ENCODE data around the gene PROP1.
"Not testable (repeated sequence)": the region's sequence is repeated elsewhere in the genome, so short reads cannot be mapped to it uniquely, and the experiment has no call there.

Gene PROP1

GRCh38 chr5:177995691-177996595, at the start of gene PROP1:
PROP1 (minus strand) TSS chr5:177996242; CDS start chr5:177995933, 309 bp downstream.
- H3K4me3 ChIP-seq (ENCODE audit: low read depth, low read length) = no peak within 1 kb of the TSS

- not testable (repeated sequence) for H3K4me3 ChIP-seq (ENCODE audit: low read depth, low read length)
These were observed 23.5 kb upstream of the PROP1 start for GRCh38 chr5:178019379-178020030.

- H3K4me3 ChIP-seq (ENCODE audit: low read depth, low read length) = not testable (repeated sequence)
These were observed 16.7 kb upstream of the PROP1 start for GRCh38 chr5:178012758-178013157.

GRCh38 chr5:178011816-178012554, 15.9 kb upstream of the PROP1 start:
- not testable (repeated sequence) for H3K4me3 ChIP-seq (ENCODE audit: low read depth, low read length)

- H3K4me3 ChIP-seq (ENCODE audit: low read depth, low read length) = not testable (repeated sequence)
These were observed 11.2 kb upstream of the PROP1 start for GRCh38 chr5:178007272-178007671.

- H3K4me3 ChIP-seq (ENCODE audit: low read depth, low read length) = not testable (repeated sequence)
These were observed 10.6 kb upstream of the PROP1 start for GRCh38 chr5:178006536-178007231.

GRCh38 chr5:178006181-178006535, 10.1 kb upstream of the PROP1 start:
- not testable (repeated sequence) for H3K4me3 ChIP-seq (ENCODE audit: low read depth, low read length)

GRCh38 chr5:177997846-177998245, 1.8 kb upstream of the PROP1 start:
- no peak overlapping the region for H3K4me3 ChIP-seq (ENCODE audit: low read depth, low read length)

GRCh38 chr5:177997319-177997670, 1.3 kb upstream of the PROP1 start:
- no peak overlapping the region for H3K4me3 ChIP-seq (ENCODE audit: low read depth, low read length)

GRCh38 chr5:177996660-177997318, 747 bp upstream of the PROP1 start:
- no peak overlapping the region for H3K4me3 ChIP-seq (ENCODE audit: low read depth, low read length)

- H3K4me3 ChIP-seq (ENCODE audit: low read depth, low read length) = no peak overlapping the region
These were observed 1.4 kb downstream of the PROP1 start for GRCh38 chr5:177994561-177995190.

GRCh38 chr5:177994063-177994462, 2.0 kb downstream of the PROP1 start:
- no peak overlapping the region for H3K4me3 ChIP-seq (ENCODE audit: low read depth, low read length)

- no peak overlapping the region for H3K4me3 ChIP-seq (ENCODE audit: low read depth, low read length)
These were observed 3.6 kb downstream of the PROP1 start for GRCh38 chr5:177992466-177992865.

GRCh38 chr5:177988989-177989625, 6.9 kb downstream of the PROP1 start:
- H3K4me3 ChIP-seq (ENCODE audit: low read depth, low read length) = no peak overlapping the region

- H3K4me3 ChIP-seq (ENCODE audit: low read depth, low read length) = no peak overlapping the region
These were observed 8.7 kb downstream of the PROP1 start for GRCh38 chr5:177987326-177987725.

- no peak overlapping the region for H3K4me3 ChIP-seq (ENCODE audit: low read depth, low read length)
These were observed 10.5 kb downstream of the PROP1 start for GRCh38 chr5:177985430-177986040.

GRCh38 chr5:177984584-177985206, 11.3 kb downstream of the PROP1 start:
- no peak overlapping the region for H3K4me3 ChIP-seq (ENCODE audit: low read depth, low read length)

- no peak overlapping the region for H3K4me3 ChIP-seq (ENCODE audit: low read depth, low read length)
These were observed 12.1 kb downstream of the PROP1 start for GRCh38 chr5:177983763-177984583.

Measured in iPS-11a (cell line).